ENCODE data around the gene APOBEC3H.

DNA sequence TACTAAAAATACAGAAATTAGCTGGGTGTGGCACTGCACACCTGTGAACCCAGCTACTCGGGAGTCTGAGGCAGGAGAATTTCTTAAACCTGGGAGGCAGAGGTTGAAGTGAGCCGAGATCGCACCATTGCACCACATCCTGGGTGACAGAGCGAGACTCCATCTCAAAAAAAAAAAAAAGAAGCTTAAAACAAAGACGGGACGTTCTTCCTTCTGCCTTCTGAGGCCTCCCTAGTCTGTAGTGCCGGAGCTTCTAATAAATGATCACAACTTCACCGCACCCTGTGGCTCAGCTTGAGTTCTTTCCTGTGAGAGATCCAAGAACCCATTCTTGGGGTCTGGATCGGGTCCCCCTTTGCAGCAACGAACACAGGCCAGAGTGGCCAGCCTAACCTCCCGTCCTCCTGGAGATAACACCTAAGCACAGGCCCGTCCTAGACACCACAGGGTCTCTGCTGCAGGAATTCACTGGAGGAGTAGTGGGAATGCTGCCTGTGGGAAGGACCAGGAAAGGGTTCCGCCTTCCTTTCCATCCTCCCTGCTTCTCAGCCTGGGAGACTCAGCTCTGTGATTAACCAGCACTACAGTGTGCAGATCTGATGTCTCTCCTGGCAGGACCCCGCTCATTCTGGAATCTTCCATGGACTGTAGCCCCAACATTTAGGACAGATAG is 2.2 kb upstream of the APOBEC3H start:
- TF ChIP-seq, protein P1, sequence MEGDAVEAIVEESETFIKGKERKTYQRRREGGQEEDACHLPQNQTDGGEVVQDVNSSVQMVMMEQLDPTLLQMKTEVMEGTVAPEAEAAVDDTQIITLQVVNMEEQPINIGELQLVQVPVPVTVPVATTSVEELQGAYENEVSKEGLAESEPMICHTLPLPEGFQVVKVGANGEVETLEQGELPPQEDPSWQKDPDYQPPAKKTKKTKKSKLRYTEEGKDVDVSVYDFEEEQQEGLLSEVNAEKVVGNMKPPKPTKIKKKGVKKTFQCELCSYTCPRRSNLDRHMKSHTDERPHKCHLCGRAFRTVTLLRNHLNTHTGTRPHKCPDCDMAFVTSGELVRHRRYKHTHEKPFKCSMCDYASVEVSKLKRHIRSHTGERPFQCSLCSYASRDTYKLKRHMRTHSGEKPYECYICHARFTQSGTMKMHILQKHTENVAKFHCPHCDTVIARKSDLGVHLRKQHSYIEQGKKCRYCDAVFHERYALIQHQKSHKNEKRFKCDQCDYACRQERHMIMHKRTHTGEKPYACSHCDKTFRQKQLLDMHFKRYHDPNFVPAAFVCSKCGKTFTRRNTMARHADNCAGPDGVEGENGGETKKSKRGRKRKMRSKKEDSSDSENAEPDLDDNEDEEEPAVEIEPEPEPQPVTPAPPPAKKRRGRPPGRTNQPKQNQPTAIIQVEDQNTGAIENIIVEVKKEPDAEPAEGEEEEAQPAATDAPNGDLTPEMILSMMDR (conservative IDR thresholded peaks at IDR 0.05; ENCODE audit: low read depth, low read length), result no peak
- TF ChIP-seq EZH2 (IDR thresholded peaks at IDR 0.05; ENCODE audit: low read length, unreplicated experiment) (no peak), EZH2phosphoT487 (IDR thresholded peaks at IDR 0.05; ENCODE audit: borderline replicate concordance, low read length) (no peak)

Data from PC-3 (cell line).